ENCODE data around the gene PWP1.

DNA sequence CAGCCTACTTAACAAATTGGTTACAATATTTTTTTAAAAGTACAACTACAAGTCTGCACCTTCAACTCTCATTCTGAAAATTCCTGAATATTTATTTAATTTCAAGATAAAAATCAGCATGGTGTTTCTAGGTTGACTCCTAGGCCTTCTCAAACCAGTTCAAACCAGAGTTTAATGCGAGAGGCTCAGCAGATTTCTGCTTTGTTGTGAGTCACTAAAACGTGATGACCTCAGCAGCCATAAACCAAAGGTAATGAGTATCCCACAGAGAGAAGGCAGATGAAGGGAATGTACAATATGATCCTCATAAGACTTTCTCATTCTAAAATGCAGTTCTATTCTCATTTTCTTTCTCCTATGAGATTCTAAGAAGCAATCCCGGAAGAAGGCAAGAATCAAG lies 73.8 kb downstream of the PWP1 start:
- TF ChIP-seq POLR2AphosphoS5 (IDR thresholded peaks at IDR 0.05) (no peak), POLR2A (IDR thresholded peaks at IDR 0.05; ENCODE audit: low read depth) (no peak), EP300 (IDR thresholded peaks at IDR 0.05) (no peak)
- TF ChIP-seq, protein P1, sequence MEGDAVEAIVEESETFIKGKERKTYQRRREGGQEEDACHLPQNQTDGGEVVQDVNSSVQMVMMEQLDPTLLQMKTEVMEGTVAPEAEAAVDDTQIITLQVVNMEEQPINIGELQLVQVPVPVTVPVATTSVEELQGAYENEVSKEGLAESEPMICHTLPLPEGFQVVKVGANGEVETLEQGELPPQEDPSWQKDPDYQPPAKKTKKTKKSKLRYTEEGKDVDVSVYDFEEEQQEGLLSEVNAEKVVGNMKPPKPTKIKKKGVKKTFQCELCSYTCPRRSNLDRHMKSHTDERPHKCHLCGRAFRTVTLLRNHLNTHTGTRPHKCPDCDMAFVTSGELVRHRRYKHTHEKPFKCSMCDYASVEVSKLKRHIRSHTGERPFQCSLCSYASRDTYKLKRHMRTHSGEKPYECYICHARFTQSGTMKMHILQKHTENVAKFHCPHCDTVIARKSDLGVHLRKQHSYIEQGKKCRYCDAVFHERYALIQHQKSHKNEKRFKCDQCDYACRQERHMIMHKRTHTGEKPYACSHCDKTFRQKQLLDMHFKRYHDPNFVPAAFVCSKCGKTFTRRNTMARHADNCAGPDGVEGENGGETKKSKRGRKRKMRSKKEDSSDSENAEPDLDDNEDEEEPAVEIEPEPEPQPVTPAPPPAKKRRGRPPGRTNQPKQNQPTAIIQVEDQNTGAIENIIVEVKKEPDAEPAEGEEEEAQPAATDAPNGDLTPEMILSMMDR (IDR thresholded peaks at IDR 0.05), result no peak

Data from esophagus muscularis mucosa (tissue), 4 donors.